Caco-2 (cell line): ENCODE results near the gene IL1A. TPM values are rescaled to one million over a fixed set of nuclear protein-coding genes. Genes with fewer than 3 reads are reported as not detected.

Experiments used
- BruUV-seq: library from RNA; stranded (reverse); fragments of 400-500 nt; replicated peaks from 2 replicates; lab custom pipeline; 2021; lab: Mats Ljungman, UMichigan
- CTCF ChIA-PET: fragments of 300-600 bp; sonication (Branson Sonifier 250); formaldehyde crosslinking; loops from one replicate; lab custom pipeline; 2022; ENCODE audit warnings: antibody characterized with exemption; lab: Charles Lee
- POLR2A ChIA-PET: fragments of 300-600 bp; sonication (Branson Sonifier 250); formaldehyde crosslinking; loops from one replicate; lab custom pipeline; 2022; ENCODE audit warnings: antibody characterized with exemption; lab: Charles Lee
- DNase-seq, 2 experiments: peaks; one replicate each; pipeline versions ENCODE4 v3.0.0 to v3.0.0-alpha.2; 2020 to 2022
- H3K27me3 ChIP-seq: replicated peaks from 2 replicates; pipeline ENCODE4 v1.6.0; 2011; ENCODE audit warnings: low read length; ENCODE audit not compliant: control insufficient read depth, insufficient read depth
- H3K36me3 ChIP-seq: 2 replicates; pipeline ENCODE4 v1.5.1; 2011; ENCODE audit warnings: low read length; ENCODE audit not compliant: control insufficient read depth, insufficient read depth
- H3K4me1 ChIP-seq: fragments of 250-450 bp; sonication (Bioruptor Pico); 2 replicates; pipeline ENCODE4 v1.5.1; 2020; ENCODE audit warnings: mild to moderate bottlenecking
- H3K4me3 ChIP-seq: 2 replicates; pipeline ENCODE4 v1.5.1; 2011; ENCODE audit warnings: low read depth, mild to moderate bottlenecking, control low read depth, low read length
- H3K9me3 ChIP-seq: fragments of 250-450 bp; sonication (Bioruptor Pico); 2 replicates; pipeline ENCODE4 v1.5.1; 2020; ENCODE audit warnings: mild to moderate bottlenecking, moderate library complexity
- H3K27ac Mint-ChIP-seq: one replicate; pipeline ENCODE4 v1.8.0; 2022; ENCODE audit warnings: mixed read lengths; ENCODE audit not compliant: unreplicated experiment
- H3K27me3 Mint-ChIP-seq: one replicate; pipeline ENCODE4 v1.8.0; 2022; ENCODE audit warnings: mixed read lengths; ENCODE audit not compliant: insufficient read depth, unreplicated experiment
- H3K36me3 Mint-ChIP-seq: one replicate; pipeline ENCODE4 v1.8.0; 2022; ENCODE audit warnings: mild to moderate bottlenecking, mixed read lengths; ENCODE audit not compliant: insufficient read depth, unreplicated experiment
- H3K4me1 Mint-ChIP-seq: one replicate; pipeline ENCODE4 v1.8.0; 2022; ENCODE audit warnings: low read depth, mixed read lengths; ENCODE audit not compliant: unreplicated experiment
- H3K4me3 Mint-ChIP-seq: one replicate; pipeline ENCODE4 v1.8.0; 2022; ENCODE audit warnings: mild to moderate bottlenecking, moderate library complexity, mixed read lengths; ENCODE audit not compliant: unreplicated experiment
- H3K9me3 Mint-ChIP-seq: one replicate; pipeline ENCODE4 v1.8.0; 2022; ENCODE audit warnings: mixed read lengths; ENCODE audit not compliant: unreplicated experiment
- CTCF ChIP-seq, 2 experiments: fragments of 200-600 bp in 1 of 2; IDR thresholded peaks; 1 replicate in 1 of 2; 2 replicates in 1 of 2; pipeline versions ENCODE4 v1.5.1 to v1.8.0; 2011 to 2022; ENCODE audit warnings: antibody characterized with exemption in 1 of 2, control low read depth in 1 of 2, inconsistent platforms in 1 of 2, low read depth in 1 of 2, low read length in 1 of 2, mild to moderate bottlenecking in 1 of 2, moderate library complexity in 1 of 2; ENCODE audit not compliant: insufficient read depth in 1 of 2, severe bottlenecking in 1 of 2, unreplicated experiment in 1 of 2
- intact Hi-C: fragments of 100-400 bp; cut with micrococcal nuclease; formaldehyde crosslinking; loops from one replicate; pipeline ENCODE4 v1.10.0; 2022; ENCODE audit not compliant: unreplicated experiment
- total RNA-seq: library from RNA; stranded (reverse); gene quantifications from 2 replicates; pipeline ENCODE4 v1.2.3, GENCODE V29; 2022

IL1A gene
- total RNA-seq, 1 experiment from 2014 or later = not detected

GRCh38 chr2:112825706-112826105, 41.4 kb upstream of the IL1A start:
- CTCF ChIA-PET = no interaction called here

GRCh38 chr2:112824694-112825085, 40.4 kb upstream of the IL1A start:
- intact Hi-C loops = no loop called here
- H3K27me3 ChIP-seq = no peaks in the 10 kb centered on the region
- no peaks in the 10 kb centered on the region for H3K4me1 ChIP-seq
- no peak for TF ChIP-seq CTCF (IDR thresholded peaks at IDR 0.05; ENCODE audit: insufficient read depth in 1 of 2, low read depth in 1 of 2, low read length in 1 of 2, severe bottlenecking in 1 of 2, unreplicated experiment in 1 of 2)
- no peaks in the 10 kb centered on the region for H3K9me3 Mint-ChIP-seq
- no peaks in the 10 kb centered on the region for H3K36me3 Mint-ChIP-seq
- no TSS peak for BruUV-seq
- POLR2A ChIA-PET = no interaction called here
- H3K4me3 ChIP-seq = no peak overlapping the region
- H3K9me3 ChIP-seq = no peaks in the 10 kb centered on the region
- H3K27ac Mint-ChIP-seq = no peak overlapping the region
- no peak for DNase-seq
- CTCF ChIA-PET = no interaction called here
- no peak overlapping the region for H3K4me3 Mint-ChIP-seq
- no peaks in the 10 kb centered on the region for H3K4me1 Mint-ChIP-seq
- H3K36me3 ChIP-seq = no peaks in the 10 kb centered on the region
- no peaks in the 10 kb centered on the region for H3K27me3 Mint-ChIP-seq

More at GRCh38 chr2:112825706-112826105, 41.4 kb upstream of the IL1A start:
- Mint-ChIP-seq H3K27ac (no peak overlapping the region), H3K4me1 (no peaks in the 10 kb centered on the region), H3K9me3 (no peaks in the 10 kb centered on the region), H3K27me3 (no peaks in the 10 kb centered on the region), H3K36me3 (no peaks in the 10 kb centered on the region), H3K4me3 (no peak overlapping the region)
- DNase-seq = no peak
- no TSS peak for BruUV-seq
- no peak for TF ChIP-seq CTCF (IDR thresholded peaks at IDR 0.05; ENCODE audit: insufficient read depth in 1 of 2, low read depth in 1 of 2, low read length in 1 of 2, severe bottlenecking in 1 of 2, unreplicated experiment in 1 of 2)
- Histone ChIP-seq H3K27me3 (no peaks in the 10 kb centered on the region), H3K4me3 (no peak overlapping the region), H3K4me1 (no peaks in the 10 kb centered on the region), H3K36me3 (no peaks in the 10 kb centered on the region), H3K9me3 (no peaks in the 10 kb centered on the region)
- intact Hi-C loops = no loop called here
- POLR2A ChIA-PET = no interaction called here

GRCh38 chr2:112821682-112822081, 37.4 kb upstream of the IL1A start:
- Mint-ChIP-seq H3K4me1 (no peaks in the 10 kb centered on the region), H3K4me3 (no peak overlapping the region), H3K27me3 (no peaks in the 10 kb centered on the region), H3K36me3 (no peaks in the 10 kb centered on the region), H3K9me3 (no peaks in the 10 kb centered on the region), H3K27ac (no peak overlapping the region)
- Histone ChIP-seq H3K4me3 (no peak overlapping the region), H3K4me1 (0 out of 2 replicates have a peak, but pooled peaks cover 5% of the 10 kb centered on the region), H3K9me3 (no peaks in the 10 kb centered on the region), H3K27me3 (no peaks in the 10 kb centered on the region), H3K36me3 (no peaks in the 10 kb centered on the region)
- ChIA-PET POLR2A (no interaction called here), CTCF (no interaction called here)
- BruUV-seq = no TSS peak
- TF ChIP-seq CTCF (IDR thresholded peaks at IDR 0.05; ENCODE audit: insufficient read depth in 1 of 2, low read depth in 1 of 2, low read length in 1 of 2, severe bottlenecking in 1 of 2, unreplicated experiment in 1 of 2) = no peak
- intact Hi-C loops = no loop called here
- no peak for DNase-seq
